IMR-90 (cell line): ENCODE results near the gene STX11.

Experiments used
- BHLHE40 ChIP-seq: fragments of 150-350 bp; IDR thresholded peaks from 2 replicates; pipeline ENCODE4 v1.6.1; 2016; ENCODE audit warnings: mild to moderate bottlenecking, low read depth, low read length
- CHD1 ChIP-seq: IDR thresholded peaks from 2 replicates; pipeline ENCODE4 v1.6.1; 2012; ENCODE audit warnings: low read depth, low read length, improper control_type of control experiment
- CTCF ChIP-seq: conservative IDR thresholded peaks from 2 replicates; pipeline ENCODE4 v1.5.1; 2012; ENCODE audit warnings: mild to moderate bottlenecking, low read depth, low read length, improper control_type of control experiment
- POLR2A ChIP-seq: IDR thresholded peaks from 2 replicates; pipeline ENCODE4 v1.6.1; 2012; ENCODE audit warnings: mild to moderate bottlenecking, low read depth, low read length
- RAD21 ChIP-seq: IDR thresholded peaks from 2 replicates; pipeline ENCODE4 v1.6.1; 2012; ENCODE audit warnings: low read length, improper control_type of control experiment
- RFX5 ChIP-seq: IDR thresholded peaks from 2 replicates; pipeline ENCODE4 v1.8.0; 2012; ENCODE audit warnings: low read depth, mild to moderate bottlenecking, low read length, moderate library complexity
- SMC3 ChIP-seq: fragments of 150-350 bp; IDR thresholded peaks from 2 replicates; pipeline ENCODE4 v1.6.1; 2016; ENCODE audit warnings: low read depth, mild to moderate bottlenecking, antibody characterized with exemption, low read length, moderate library complexity

- no peak for TF ChIP-seq CTCF
- no peak for TF ChIP-seq RFX5
- no peak for TF ChIP-seq BHLHE40
- no peak for TF ChIP-seq SMC3
- TF ChIP-seq RAD21 = no peak
- no peak for TF ChIP-seq POLR2A
- no peak for TF ChIP-seq CHD1
Observed at GRCh38 chr6:144232832-144233230, 82.5 kb downstream of the STX11 start.
